GM21390 (cell line): ENCODE measurements around the gene SLC38A2.
"Not testable (repeated sequence)": the region's sequence is repeated elsewhere in the genome, so short reads cannot be mapped to it uniquely, and the experiment has no call there.

Experiments used
- ATAC-seq: cut with Tn5 transposase; IDR thresholded peaks from one replicate; pipeline ENCODE4 v1.9.1; 2021; ENCODE audit not compliant: unreplicated experiment

SLC38A2 gene

DNA sequence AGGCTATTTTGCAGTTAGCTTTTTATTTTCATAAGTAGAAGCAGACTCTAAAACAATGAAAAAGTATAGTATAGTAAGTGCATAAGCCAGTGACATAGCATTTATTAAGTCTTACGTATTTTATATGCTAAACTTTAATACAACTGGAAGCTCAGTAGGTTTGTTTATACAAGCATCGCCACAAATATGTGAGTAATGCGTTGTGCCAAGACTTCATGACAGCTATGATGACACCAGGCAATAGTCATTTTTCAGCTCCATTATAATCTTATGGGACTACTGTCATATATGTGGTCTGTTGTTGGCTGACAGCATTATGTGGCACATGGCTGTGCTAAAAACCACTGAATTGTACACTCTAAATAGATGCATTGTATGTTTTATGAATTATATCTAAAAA, 40.3 kb downstream of the SLC38A2 start:
- ATAC-seq, result no peak

GRCh38 chr12:46325075-46325474, 47.5 kb downstream of the SLC38A2 start:
- ATAC-seq, result not testable (repeated sequence)

GRCh38 chr12:46320731-46321130, 51.8 kb downstream of the SLC38A2 start:
- no peak for ATAC-seq

- ATAC-seq, result no peak
Observed at GRCh38 chr12:46318037-46318436, 54.5 kb downstream of the SLC38A2 start.
